CD4-positive, alpha-beta memory T cell (primary cell): ENCODE data around the gene SLC44A2. TPM values are rescaled to one million over a fixed set of nuclear protein-coding genes. Genes with fewer than 3 reads are reported as not detected.

Experiments used
- CTCF ChIA-PET: fragments of 350-600 bp; sonication (Branson Sonifier 250); formaldehyde crosslinking; loops from one replicate; lab custom pipeline; 2021; ENCODE audit warnings: inconsistent platforms; ENCODE audit not compliant: partially characterized antibody; lab: Charles Lee
- POLR2A ChIA-PET: fragments of 350-600 bp; sonication (Branson Sonifier 250); formaldehyde crosslinking; loops from one replicate; lab custom pipeline; 2021; ENCODE audit not compliant: partially characterized antibody; lab: Charles Lee
- DNase-seq, 5 donors: peaks; one replicate each; pipeline versions ENCODE4 v3.0.0 to v3.0.0-alpha.2; 2020 to 2022; ENCODE audit warnings: mixed read lengths in 1 of 5
- H3K27ac ChIP-seq: one replicate; pipeline ENCODE4 v1.7.0; 2013; ENCODE audit warnings: low read depth, low read length
- H3K27me3 ChIP-seq: 2 replicates; pipeline ENCODE4 v1.7.0; 2013; ENCODE audit warnings: mild to moderate bottlenecking, low read length, moderate library complexity; ENCODE audit not compliant: insufficient read depth
- H3K36me3 ChIP-seq: 2 replicates; pipeline ENCODE4 v1.7.0; 2013; ENCODE audit warnings: mild to moderate bottlenecking, low read length, moderate library complexity; ENCODE audit not compliant: insufficient read depth
- H3K4me1 ChIP-seq: 2 replicates; pipeline ENCODE4 v1.7.0; 2013; ENCODE audit warnings: mild to moderate bottlenecking, low read length, moderate library complexity; ENCODE audit not compliant: insufficient read depth
- H3K4me3 ChIP-seq, 2 donors: one replicate each; pipeline ENCODE4 v1.7.0; 2013; ENCODE audit warnings: low read length in 2 of 2, mild to moderate bottlenecking in 1 of 2
- H3K9me3 ChIP-seq, 2 donors: one replicate each; pipeline ENCODE4 v1.7.0; 2013; ENCODE audit warnings: low read length in 2 of 2, control low read depth in 1 of 2; ENCODE audit not compliant: control insufficient read depth in 1 of 2
- H3K27ac Mint-ChIP-seq, 7 donors: one replicate each; pipeline ENCODE4 v1.8.0; 2020 to 2021; ENCODE audit warnings: mixed read lengths in 7 of 7, mild to moderate bottlenecking in 6 of 7, inconsistent platforms in 3 of 7, moderate library complexity in 3 of 7
- H3K27me3 Mint-ChIP-seq, 2 donors: one replicate each; pipeline ENCODE4 v1.8.0; 2020 to 2021; ENCODE audit warnings: mixed read lengths in 2 of 2
- H3K36me3 Mint-ChIP-seq, 2 donors: one replicate each; pipeline ENCODE4 v1.8.0; 2020 to 2021; ENCODE audit warnings: mixed read lengths in 2 of 2, inconsistent platforms in 1 of 2, mild to moderate bottlenecking in 1 of 2
- H3K4me1 Mint-ChIP-seq, 4 donors: one replicate each; pipeline ENCODE4 v1.8.0; 2020 to 2021; ENCODE audit warnings: mixed read lengths in 4 of 4, mild to moderate bottlenecking in 1 of 4
- H3K4me3 Mint-ChIP-seq, 8 donors: one replicate each; pipeline ENCODE4 v1.8.0; 2020 to 2021; ENCODE audit warnings: mixed read lengths in 8 of 8, mild to moderate bottlenecking in 7 of 8, moderate library complexity in 6 of 8, inconsistent platforms in 3 of 8
- H3K9me3 Mint-ChIP-seq, 8 donors: one replicate each; pipeline ENCODE4 v1.8.0; 2020 to 2021; ENCODE audit warnings: mixed read lengths in 8 of 8, mild to moderate bottlenecking in 5 of 8, inconsistent platforms in 3 of 8, moderate library complexity in 1 of 8
- intact Hi-C: fragments of 100-400 bp; cut with micrococcal nuclease; formaldehyde crosslinking; loops from one replicate; pipeline ENCODE4 v1.15.1; 2023
- polyA plus RNA-seq, 2 donors: library from polyadenylated mRNA; unstranded; fragments of 300-500 nt; fragmentation: Illumina TruSeq; gene quantifications; one replicate each; pipeline ENCODE4 v1.2.3, GENCODE V29; 2021
- total RNA-seq, 2 experiments: library from RNA; stranded (reverse); gene quantifications; one replicate each; pipeline ENCODE4 v1.2.3, GENCODE V29; 2021

The SLC44A2 gene
- total and polyA plus RNA-seq, 4 experiments from 2014 or later: 195 to 284 (median 204) TPM

- CTCF ChIA-PET: interaction anchor here (0.8 to 2.0 kb wide), 2 partner anchors 47 to 110 kb away, joined by 4 to 8 read pairs; no protein-coding TSS in a partner anchor
- Mint-ChIP-seq H3K4me1 (peaks cover 10 to 21% (median 15%) of the 10 kb centered on the region in 4 donors), H3K27ac (peak overlapping the region in 1 of 7 donors; percentile 28), H3K4me3 (no peak overlapping the region), H3K27me3 (peaks cover 3 to 4% of the 10 kb centered on the region in 2 donors), H3K9me3 (peaks cover 0 to 4% (median 0%) of the 10 kb centered on the region in 8 donors), H3K36me3 (peaks cover 18 to 53% of the 10 kb centered on the region in 2 donors)
- Histone ChIP-seq H3K4me1 (peaks cover 12% of the 10 kb centered on the region), H3K4me3 (no peak overlapping the region), H3K9me3 (no peaks in the 10 kb centered on the region), H3K27ac (no peak overlapping the region), H3K27me3 (no peaks in the 10 kb centered on the region), H3K36me3 (peaks cover 48% of the 10 kb centered on the region)
- no peak for DNase-seq
- POLR2A ChIA-PET: no interaction called here
- intact Hi-C loops: no loop called here
Measured at GRCh38 chr19:10691178-10691881, 66.0 kb downstream of the SLC44A2 start.

GRCh38 chr19:10691883-10692282 lies 66.5 kb downstream of the SLC44A2 start:
- peaks cover 10 to 21% (median 16%) of the 10 kb centered on the region in 4 donors for H3K4me1 Mint-ChIP-seq
- H3K9me3 Mint-ChIP-seq: peaks cover 0 to 4% (median 0%) of the 10 kb centered on the region in 8 donors
- Histone ChIP-seq H3K4me1 (peaks cover 12% of the 10 kb centered on the region), H3K36me3 (peaks cover 42% of the 10 kb centered on the region), H3K4me3 (no peak overlapping the region), H3K27me3 (no peaks in the 10 kb centered on the region), H3K9me3 (no peaks in the 10 kb centered on the region), H3K27ac (no peak overlapping the region)
- peaks cover 18 to 48% of the 10 kb centered on the region in 2 donors for H3K36me3 Mint-ChIP-seq
- peaks cover 3 to 4% of the 10 kb centered on the region in 2 donors for H3K27me3 Mint-ChIP-seq
- intact Hi-C loops: no loop called here
- POLR2A ChIA-PET: no interaction called here
- H3K4me3 Mint-ChIP-seq: no peak overlapping the region
- CTCF ChIA-PET: interaction anchor here (0.8 to 2.0 kb wide), 4 partner anchors 9 to 110 kb away, joined by 3 to 8 read pairs (median 4); partner anchors contain the start of gene QTRT1
- no peak for DNase-seq
- H3K27ac Mint-ChIP-seq: peak overlapping the region in 1 of 7 donors; percentile 28

GRCh38 chr19:10692673-10693264 lies 67.4 kb downstream of the SLC44A2 start:
- Histone ChIP-seq H3K27ac (no peak overlapping the region), H3K9me3 (no peaks in the 10 kb centered on the region), H3K4me1 (peaks cover 12% of the 10 kb centered on the region), H3K36me3 (peaks cover 36% of the 10 kb centered on the region), H3K4me3 (no peak overlapping the region), H3K27me3 (no peaks in the 10 kb centered on the region)
- intact Hi-C loops: no loop called here
- ChIA-PET POLR2A (no interaction called here), CTCF (interaction anchor here (0.9 to 2.0 kb wide), 3 partner anchors 8 to 111 kb away, joined by 3 to 8 read pairs (median 4); partner anchors contain the start of gene QTRT1)
- H3K4me1 Mint-ChIP-seq: peaks cover 10 to 21% (median 16%) of the 10 kb centered on the region in 4 donors
- H3K4me3 Mint-ChIP-seq: no peak overlapping the region
- H3K36me3 Mint-ChIP-seq: peaks cover 18 to 45% of the 10 kb centered on the region in 2 donors
- H3K27me3 Mint-ChIP-seq: peaks cover 3 to 8% of the 10 kb centered on the region in 2 donors
- peak overlapping the region in 2 of 7 donors; percentile 28 to 45 for H3K27ac Mint-ChIP-seq
- H3K9me3 Mint-ChIP-seq: peaks cover 0 to 4% (median 0%) of the 10 kb centered on the region in 8 donors
- DNase-seq: no peak

Other genes with a start within 250 kb of the SLC44A2 start
- gene TYK2, start 245.0 kb upstream of the SLC44A2 start, total RNA-seq: 100 to 1,000 TPM; 297 to 314 TPM
- gene TYK2, start 245.0 kb upstream of the SLC44A2 start, polyA plus RNA-seq: 10 to 100 TPM; 33.3 to 77.2 TPM
- 100 to 1,000 TPM; 180 to 185 TPM for gene CDC37, start 222.0 kb upstream of the SLC44A2 start, total RNA-seq
- gene CDC37, start 222.0 kb upstream of the SLC44A2 start, polyA plus RNA-seq: 10 to 100 TPM; 51.8 to 87.1 TPM
- 1 to 10 TPM; 2.5 to 3.3 TPM for gene PDE4A, start 205.0 kb upstream of the SLC44A2 start, total RNA-seq
- 1 to 10 TPM in 1 of 2 donors, under 1 TPM in 1; 0.81 to 5.6 TPM for gene PDE4A, start 205.0 kb upstream of the SLC44A2 start, polyA plus RNA-seq
- gene KEAP1, start 122.2 kb upstream of the SLC44A2 start, total RNA-seq: 10 to 100 TPM; 49.2 to 60.1 TPM
- gene KEAP1, start 122.2 kb upstream of the SLC44A2 start, polyA plus RNA-seq: 10 to 100 TPM; 35.7 to 55.0 TPM
- 1 to 10 TPM; 1.6 to 1.9 TPM for gene S1PR5, start 108.1 kb upstream of the SLC44A2 start, total RNA-seq
- gene S1PR5, start 108.1 kb upstream of the SLC44A2 start, polyA plus RNA-seq: 1 to 10 TPM; 1.3 to 3.1 TPM
- gene ATG4D, start 81.6 kb upstream of the SLC44A2 start, total RNA-seq: 10 to 100 TPM; 51.5 to 58.6 TPM
- gene ATG4D, start 81.6 kb upstream of the SLC44A2 start, polyA plus RNA-seq: 10 to 100 TPM in 1 of 2 donors, 1 to 10 TPM in 1; 9.3 to 22.1 TPM
- 10 to 100 TPM; 72.7 to 73.0 TPM for gene KRI1, start 59.5 kb upstream of the SLC44A2 start, total RNA-seq
- 10 to 100 TPM in 1 of 2 donors, 1 to 10 TPM in 1; 3.2 to 36.3 TPM for gene KRI1, start 59.5 kb upstream of the SLC44A2 start, polyA plus RNA-seq
- gene CDKN2D, start 56.6 kb upstream of the SLC44A2 start, total RNA-seq: 10 to 100 TPM; 25.6 to 29.2 TPM
- gene CDKN2D, start 56.6 kb upstream of the SLC44A2 start, polyA plus RNA-seq: 100 to 1,000 TPM; 130 to 159 TPM
- gene AP1M2, start 38.2 kb upstream of the SLC44A2 start, total RNA-seq: not detected
- not detected for gene AP1M2, start 38.2 kb upstream of the SLC44A2 start, polyA plus RNA-seq
- gene ILF3, start 28.8 kb downstream of the SLC44A2 start, total RNA-seq: 100 to 1,000 TPM; 291 to 302 TPM
- gene ILF3, start 28.8 kb downstream of the SLC44A2 start, polyA plus RNA-seq: 100 to 1,000 TPM in 1 of 2 donors, 10 to 100 TPM in 1; 36.2 to 103 TPM
- gene QTRT1, start 75.9 kb downstream of the SLC44A2 start, total RNA-seq: 10 to 100 TPM; 36.2 to 39.9 TPM
- 10 to 100 TPM; 40.3 to 66.0 TPM for gene QTRT1, start 75.9 kb downstream of the SLC44A2 start, polyA plus RNA-seq
- gene DNM2, start 92.5 kb downstream of the SLC44A2 start, total RNA-seq: 100 to 1,000 TPM; 245 to 272 TPM
- gene DNM2, start 92.5 kb downstream of the SLC44A2 start, polyA plus RNA-seq: 100 to 1,000 TPM in 1 of 2 donors, 10 to 100 TPM in 1; 46.3 to 103 TPM
- 10 to 100 TPM in 1 of 2 experiments, 1 to 10 TPM in 1; 9.0 to 10.9 TPM for gene TMED1, start 210.7 kb downstream of the SLC44A2 start, total RNA-seq
- 10 to 100 TPM; 24.7 to 24.9 TPM for gene TMED1, start 210.7 kb downstream of the SLC44A2 start, polyA plus RNA-seq
- under 1 TPM; 0.36 to 0.49 TPM for gene C19orf38, start 222.9 kb downstream of the SLC44A2 start, total RNA-seq
- gene C19orf38, start 222.9 kb downstream of the SLC44A2 start, polyA plus RNA-seq: under 1 TPM in 1 of 2 donors, not detected in 1; 0.21 TPM
- gene CARM1, start 246.0 kb downstream of the SLC44A2 start, total RNA-seq: 10 to 100 TPM; 25.2 to 26.5 TPM
- 1 to 10 TPM in 1 of 2 donors, under 1 TPM in 1; 0.71 to 1.8 TPM for gene CARM1, start 246.0 kb downstream of the SLC44A2 start, polyA plus RNA-seq